HCT116 (cell line): Measurements from ENCODE around the gene CENPM. TPM values are rescaled to one million over a fixed set of nuclear protein-coding genes. Genes with fewer than 3 reads are reported as not detected.
A peak's percentile ranks its signal among the peaks of the same experiment; 100 is the strongest.

Experiments used
- ATAC-seq: fragments of 200-7000 bp; cut with Tn5 transposase; 2 replicates; pipeline ENCODE4 v1.9.1; 2020; ENCODE audit warnings: mild to moderate bottlenecking, moderate library complexity
- BruUV-seq: library from RNA; stranded (reverse); fragments of 400-500 nt; replicated peaks from 2 replicates; lab custom pipeline; 2021; lab: Mats Ljungman, UMichigan
- CTCF ChIA-PET: fragments of 300-600 bp; sonication (Branson Sonifier 250); formaldehyde crosslinking; loops from one replicate; lab custom pipeline; 2021; ENCODE audit warnings: antibody characterized with exemption; lab: Charles Lee
- POLR2A ChIA-PET: fragments of 300-600, 350-600 bp; sonication (Branson Sonifier 250); formaldehyde crosslinking; loops from one replicate; lab custom pipeline; 2021; ENCODE audit warnings: antibody characterized with exemption; lab: Charles Lee
- RAD21 ChIA-PET, 2 experiments: fragments of 300-600 bp; sonication (Branson Sonifier 250); formaldehyde crosslinking; loops; one replicate each; lab custom pipeline; 2023; ENCODE audit warnings: low total read pairs in 2 of 2; ENCODE audit not compliant: uncharacterized antibody in 2 of 2, unreplicated experiment in 2 of 2, low non-redundant PET in 1 of 2; lab: Charles Lee
- DNase-seq: peaks from one replicate; pipeline ENCODE4 v3.0.0-alpha.2; 2010; ENCODE audit warnings: low read depth, low spot score
- H2AFZ ChIP-seq: fragments of 200-600 bp; shearing (Covaris generic), sonication (generic); 2 replicates; pipeline ENCODE4 v1.6.1; 2017; ENCODE audit warnings: low read depth, mixed run types, mixed read lengths, antibody characterized with exemption, low read length; ENCODE audit not compliant: poor library complexity, severe bottlenecking
- H3K27ac ChIP-seq: 2 replicates; pipeline ENCODE4 v1.5.1; 2012; ENCODE audit warnings: low read depth, low read length
- H3K27me3 ChIP-seq: fragments of 200-600 bp; sonication (generic); 2 replicates; pipeline ENCODE4 v1.6.1; 2016; ENCODE audit warnings: mixed run types, low read length, mixed read lengths; ENCODE audit not compliant: insufficient read depth
- H3K36me3 ChIP-seq, 2 experiments: fragments of 200-500 bp in 1 of 2; fragments of 200-600 bp in 1 of 2; sonication (Bioruptor generic) in 1 of 2; sonication (generic) in 1 of 2; 2 replicates each; pipeline versions ENCODE4 v1.5.1 to v1.6.1; 2014 to 2016; ENCODE audit warnings: low read length in 2 of 2, inconsistent platforms in 1 of 2, mixed read lengths in 1 of 2, mixed run types in 1 of 2; ENCODE audit not compliant: insufficient read depth in 2 of 2, control insufficient read depth in 1 of 2
- H3K4me1 ChIP-seq, 2 experiments: fragments of 200-600 bp in 1 of 2; sonication (generic) in 1 of 2; 2 replicates each; pipeline versions ENCODE4 v1.5.1 to v1.6.1; 2012 to 2017; ENCODE audit warnings: low read length in 2 of 2, inconsistent platforms in 1 of 2, mild to moderate bottlenecking in 1 of 2, mixed read lengths in 1 of 2, mixed run types in 1 of 2, moderate library complexity in 1 of 2; ENCODE audit not compliant: insufficient read depth in 2 of 2, control insufficient read depth in 1 of 2
- H3K4me2 ChIP-seq: fragments of 200-600 bp; sonication (generic); 2 replicates; pipeline ENCODE4 v1.6.1; 2017; ENCODE audit warnings: mixed run types, low read length, mixed read lengths
- H3K4me3 ChIP-seq, 2 experiments: fragments of 200-600 bp in 1 of 2; sonication (generic) in 1 of 2; replicated peaks in 1 of 2; 2 replicates each; pipeline ENCODE4 v1.5.1; 2011 to 2016; ENCODE audit warnings: low read length in 2 of 2, control low read depth in 1 of 2, low read depth in 1 of 2, mild to moderate bottlenecking in 1 of 2, mixed read lengths in 1 of 2, mixed run types in 1 of 2
- H3K79me2 ChIP-seq: fragments of 200-600 bp; sonication (generic); 2 replicates; pipeline ENCODE4 v1.6.1; 2017; ENCODE audit warnings: mild to moderate bottlenecking, mixed run types, low read length, moderate library complexity, mixed read lengths; ENCODE audit not compliant: insufficient read depth
- H3K9ac ChIP-seq: fragments of 200-600 bp; sonication (generic); 2 replicates; pipeline ENCODE4 v1.6.1; 2016; ENCODE audit warnings: low read length, mixed read lengths
- H3K9me2 ChIP-seq: fragments of 200-600 bp; sonication (generic), shearing (Covaris generic); 2 replicates; pipeline ENCODE4 v1.6.1; 2017; ENCODE audit warnings: mixed run types, mild to moderate bottlenecking, moderate library complexity; ENCODE audit not compliant: insufficient read depth
- H3K9me3 ChIP-seq, 2 experiments: fragments of 200-500 bp in 1 of 2; fragments of 200-600 bp in 1 of 2; sonication (Bioruptor generic) in 1 of 2; sonication (generic) in 1 of 2; 2 replicates each; pipeline ENCODE4 v1.6.1; 2014 to 2017; ENCODE audit warnings: low read length in 2 of 2, mixed read lengths in 2 of 2, inconsistent platforms in 1 of 2, low read depth in 1 of 2, mild to moderate bottlenecking in 1 of 2, mixed run types in 1 of 2, moderate library complexity in 1 of 2; ENCODE audit not compliant: control insufficient read depth in 1 of 2, insufficient read depth in 1 of 2
- H4K20me1 ChIP-seq: fragments of 200-600 bp; sonication (generic), shearing (Covaris generic); 2 replicates; pipeline ENCODE4 v1.6.1; 2017; ENCODE audit warnings: mixed run types, mild to moderate bottlenecking, moderate library complexity; ENCODE audit not compliant: insufficient read depth
- CEBPB ChIP-seq: IDR thresholded peaks from 2 replicates; pipeline ENCODE4 v1.6.1; 2012; ENCODE audit warnings: low read depth
- CTCF ChIP-seq, 3 experiments: fragments of 200-600 bp in 1 of 3; sonication (generic) in 1 of 3; IDR thresholded peaks in 2 of 3; conservative IDR thresholded peaks in 1 of 3; 2 replicates each; pipeline ENCODE4 v1.5.1; 2012 to 2017; ENCODE audit warnings: low read depth in 2 of 3, low read length in 2 of 3, antibody characterized with exemption in 1 of 3, borderline replicate concordance in 1 of 3, control low read depth in 1 of 3, mild to moderate bottlenecking in 1 of 3, mixed read lengths in 1 of 3, mixed run types in 1 of 3, moderate library complexity in 1 of 3; ENCODE audit not compliant: insufficient read depth in 1 of 3
- ELF1 ChIP-seq: IDR thresholded peaks from 2 replicates; pipeline ENCODE4 v1.6.1; 2012; ENCODE audit warnings: low read depth, borderline replicate concordance
- JUND ChIP-seq: IDR thresholded peaks from 2 replicates; pipeline ENCODE4 v1.6.1; 2012
- MAX ChIP-seq: IDR thresholded peaks from 2 replicates; pipeline ENCODE4 v1.6.1; 2012
- POLR2A ChIP-seq: IDR thresholded peaks from 2 replicates; pipeline ENCODE4 v1.7.0; 2011; ENCODE audit warnings: borderline replicate concordance; ENCODE audit not compliant: insufficient read depth, insufficient read length; ENCODE audit errors: extremely low read depth
- RAD21 ChIP-seq: IDR thresholded peaks from 2 replicates; pipeline ENCODE4 v1.6.1; 2012; ENCODE audit warnings: low read depth, mild to moderate bottlenecking
- SIN3A ChIP-seq: IDR thresholded peaks from 2 replicates; pipeline ENCODE4 v1.6.1; 2012; ENCODE audit warnings: low read depth
- SRF ChIP-seq: IDR thresholded peaks from 2 replicates; pipeline ENCODE4 v1.6.1; 2012; ENCODE audit warnings: low read depth
- TCF7L2 ChIP-seq: IDR thresholded peaks from 2 replicates; pipeline ENCODE4 v1.7.0; 2011; ENCODE audit warnings: borderline replicate concordance, inconsistent platforms; ENCODE audit not compliant: insufficient read depth, insufficient read length; ENCODE audit errors: extremely low read depth
- ZBTB33 ChIP-seq: IDR thresholded peaks from 2 replicates; pipeline ENCODE4 v1.6.1; 2011; ENCODE audit warnings: mild to moderate bottlenecking, low read length, moderate library complexity; ENCODE audit not compliant: insufficient replicate concordance; ENCODE audit errors: extremely low read depth
- ZFX ChIP-seq: fragments of 450-650 bp; IDR thresholded peaks from 2 replicates; pipeline ENCODE4 v1.6.1; 2017
- intact Hi-C: fragments of 100-400 bp; cut with micrococcal nuclease; formaldehyde crosslinking; loops from 2 replicates; pipeline ENCODE4 v1.10.0; 2022
- total RNA-seq: library from RNA; stranded (reverse); gene quantifications from one replicate; pipeline ENCODE4 v1.2.1, GENCODE V29; 2021; ENCODE audit not compliant: unreplicated experiment
- TF ChIP-seq, protein P1 (sequence below): IDR thresholded peaks from 2 replicates; pipeline ENCODE4 v1.6.1; 2012

The CENPM gene
- total RNA-seq, 1 experiment from 2014 or later = 44.7 TPM

DNA sequence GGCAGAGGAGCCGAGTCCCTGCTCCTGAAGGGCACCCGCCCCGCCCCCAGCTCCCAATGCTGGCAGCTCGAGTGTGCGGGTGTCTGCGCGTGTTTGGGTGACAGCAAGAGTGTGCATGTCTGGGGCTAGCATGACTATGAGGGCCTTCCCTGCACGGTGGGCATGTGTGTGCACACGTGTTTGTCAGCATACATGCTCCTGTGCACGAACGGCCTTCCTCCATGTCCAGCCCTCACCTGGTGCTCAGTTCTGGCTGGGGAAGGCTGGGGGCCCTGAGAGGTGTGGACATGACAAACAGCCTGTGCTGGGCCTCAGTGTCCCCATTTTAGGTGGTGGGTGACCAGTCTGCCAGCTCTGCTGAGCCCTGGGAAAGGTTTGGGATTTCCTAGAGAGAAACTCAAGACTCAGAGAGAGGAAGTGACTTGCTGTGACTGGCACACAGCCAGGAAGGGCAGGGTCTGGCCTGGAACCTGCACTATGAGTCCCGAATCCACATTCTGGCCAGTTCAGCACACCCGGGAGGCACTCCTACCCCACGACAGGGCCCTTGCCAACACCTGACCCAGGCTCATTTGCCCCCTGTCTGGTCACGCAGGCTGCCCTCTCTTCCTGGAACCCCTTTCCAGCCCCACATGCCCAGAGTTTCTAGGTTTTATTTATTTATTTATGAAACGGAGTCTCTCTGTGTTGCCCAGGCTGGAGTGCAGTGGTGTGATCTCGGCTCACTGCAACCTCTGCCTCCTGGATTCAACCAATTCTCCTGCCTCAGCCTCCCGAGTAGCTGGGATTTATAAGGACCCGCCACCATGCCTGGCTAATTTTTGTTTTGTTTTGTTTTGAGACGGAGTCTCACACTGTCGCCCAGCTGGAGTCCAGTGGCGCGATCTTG, 28.8 kb downstream of the CENPM start:
- no peaks in the 10 kb centered on the region for H3K9me2 ChIP-seq
- ChIA-PET RAD21 (no interaction called here), CTCF (interaction anchor here (2.6 kb wide), 1 partner anchor 7 kb away, joined by 9 read pairs; no protein-coding TSS in a partner anchor), POLR2A (no interaction called here)
- H3K79me2 ChIP-seq = no peaks in the 10 kb centered on the region
- no peaks in the 10 kb centered on the region for H3K36me3 ChIP-seq
- H3K4me3 ChIP-seq = no peak overlapping the region
- no peak overlapping the region for H3K9ac ChIP-seq
- no peaks in the 10 kb centered on the region for H3K27me3 ChIP-seq
- H3K27ac ChIP-seq = no peak overlapping the region
- H3K4me1 ChIP-seq = peaks cover 12 to 34% of the 10 kb centered on the region in 2 experiments
- H3K9me3 ChIP-seq = no peaks in the 10 kb centered on the region
- ATAC-seq (no peak), DNase-seq (no peak)
- intact Hi-C loops = no loop called here
- no peak overlapping the region for H2AFZ ChIP-seq
- TF ChIP-seq ZFX (no peak), CTCF (IDR thresholded peaks at IDR 0.05 in 2 of 3, conservative IDR thresholded peaks at IDR 0.05 in 1 of 3; ENCODE audit: borderline replicate concordance in 1 of 3, insufficient read depth in 1 of 3, low read depth in 2 of 3, low read length in 2 of 3) (no peak), POLR2A (no peak), ELF1 (no peak), SIN3A (no peak), SRF (no peak), RAD21 (no peak), ZBTB33 (no peak), CEBPB (no peak), JUND (no peak), TCF7L2 (no peak), MAX (no peak)
- TF ChIP-seq, protein P1, sequence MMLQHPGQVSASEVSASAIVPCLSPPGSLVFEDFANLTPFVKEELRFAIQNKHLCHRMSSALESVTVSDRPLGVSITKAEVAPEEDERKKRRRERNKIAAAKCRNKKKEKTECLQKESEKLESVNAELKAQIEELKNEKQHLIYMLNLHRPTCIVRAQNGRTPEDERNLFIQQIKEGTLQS = no peak
- BruUV-seq = no TSS peak
- peak overlapping the region; percentile 30; the same call in 1 of the 2 replicates for H3K4me2 ChIP-seq
- H4K20me1 ChIP-seq = no peaks in the 10 kb centered on the region
